Measurements from ENCODE around the gene CYYR1. TPM values are rescaled to one million over a fixed set of nuclear protein-coding genes. Genes with fewer than 3 reads are reported as not detected.
A peak's percentile ranks its signal among the peaks of the same experiment; 100 is the strongest.

Gene CYYR1
- polyA plus RNA-seq, 1 donor (not counting 4 experiments of a cell fraction or from before 2014, with no cell fraction given) = 1.5 TPM

DNA sequence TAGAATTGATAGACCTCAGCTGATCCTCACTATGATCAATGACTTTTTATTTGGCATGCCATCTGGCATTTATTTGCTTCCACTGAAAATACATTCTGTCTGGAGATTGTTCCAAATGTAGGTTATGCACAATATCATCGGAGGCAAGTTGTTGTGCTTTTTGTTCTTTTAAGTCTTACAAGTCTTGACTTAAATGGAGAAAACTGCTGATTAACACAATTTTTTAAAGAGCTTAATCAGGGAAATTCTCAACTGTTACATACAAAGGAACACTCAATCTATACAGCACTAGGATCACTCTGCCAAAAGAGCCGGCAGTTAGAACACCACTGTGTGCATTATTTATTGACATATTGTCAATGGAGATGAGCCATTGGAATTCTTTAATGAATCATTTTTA is 19.2 kb downstream of the CYYR1 start:
- dilution Hi-C loops (cut with MboI; ENCODE audit: extremely low pct_ligation_motif_present, low sequenced_read_pairs) = no loop called here
- no peak for FAIRE-seq
- TF ChIP-seq, protein P1, sequence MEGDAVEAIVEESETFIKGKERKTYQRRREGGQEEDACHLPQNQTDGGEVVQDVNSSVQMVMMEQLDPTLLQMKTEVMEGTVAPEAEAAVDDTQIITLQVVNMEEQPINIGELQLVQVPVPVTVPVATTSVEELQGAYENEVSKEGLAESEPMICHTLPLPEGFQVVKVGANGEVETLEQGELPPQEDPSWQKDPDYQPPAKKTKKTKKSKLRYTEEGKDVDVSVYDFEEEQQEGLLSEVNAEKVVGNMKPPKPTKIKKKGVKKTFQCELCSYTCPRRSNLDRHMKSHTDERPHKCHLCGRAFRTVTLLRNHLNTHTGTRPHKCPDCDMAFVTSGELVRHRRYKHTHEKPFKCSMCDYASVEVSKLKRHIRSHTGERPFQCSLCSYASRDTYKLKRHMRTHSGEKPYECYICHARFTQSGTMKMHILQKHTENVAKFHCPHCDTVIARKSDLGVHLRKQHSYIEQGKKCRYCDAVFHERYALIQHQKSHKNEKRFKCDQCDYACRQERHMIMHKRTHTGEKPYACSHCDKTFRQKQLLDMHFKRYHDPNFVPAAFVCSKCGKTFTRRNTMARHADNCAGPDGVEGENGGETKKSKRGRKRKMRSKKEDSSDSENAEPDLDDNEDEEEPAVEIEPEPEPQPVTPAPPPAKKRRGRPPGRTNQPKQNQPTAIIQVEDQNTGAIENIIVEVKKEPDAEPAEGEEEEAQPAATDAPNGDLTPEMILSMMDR (optimal IDR thresholded peaks at IDR 0.05 in 1 of 3, IDR thresholded peaks at IDR 0.05 in 1 of 3, conservative IDR thresholded peaks at IDR 0.05 in 1 of 3; ENCODE audit: extremely low read depth in 1 of 3, insufficient read depth in 2 of 3, low read length in 3 of 3) = no peak
- no peak for TF ChIP-seq EZH2 (IDR thresholded peaks at IDR 0.05; ENCODE audit: low read length)

GRCh38 chr21:26550326-26550725 is 22.8 kb downstream of the CYYR1 start:
- H2AFZ ChIP-seq (ENCODE audit: control insufficient read depth, low read length) = peak overlapping the region; percentile 55
- no peak overlapping the region for H3K4me3 ChIP-seq (ENCODE audit: control insufficient read depth in 2 of 3, extremely low read depth in 1 of 3, insufficient read depth in 2 of 3, low read depth in 1 of 3, low read length in 3 of 3)
- dilution Hi-C loops (cut with MboI; ENCODE audit: extremely low pct_ligation_motif_present, low sequenced_read_pairs) = no loop called here
- no peaks in the 10 kb centered on the region for H3K9me3 ChIP-seq (ENCODE audit: control insufficient read depth, low read depth, low read length)
- H3K4me1 ChIP-seq (ENCODE audit: control insufficient read depth, extremely low read depth, insufficient read depth, low read length) = peaks cover 4% of the 10 kb centered on the region
- no peak overlapping the region for H3K27ac ChIP-seq (ENCODE audit: control insufficient read depth, insufficient read depth, low read length)
- TF ChIP-seq, protein P1 (optimal IDR thresholded peaks at IDR 0.05 in 1 of 3, IDR thresholded peaks at IDR 0.05 in 1 of 3, conservative IDR thresholded peaks at IDR 0.05 in 1 of 3; ENCODE audit: extremely low read depth in 1 of 3, insufficient read depth in 2 of 3, low read length in 3 of 3) = no peak
- TF ChIP-seq EZH2 (IDR thresholded peaks at IDR 0.05; ENCODE audit: low read length) = no peak
- H3K36me3 ChIP-seq (ENCODE audit: control insufficient read depth in 2 of 2, extremely low read depth in 1 of 2, insufficient read depth in 2 of 2, low read length in 2 of 2) = no peaks in the 10 kb centered on the region
- no peaks in the 10 kb centered on the region for H3K9me1 ChIP-seq (ENCODE audit: control insufficient read depth, extremely low read depth, insufficient read depth, low read length)
- H3K4me2 ChIP-seq (ENCODE audit: control insufficient read depth, extremely low read depth, insufficient read depth, low read depth, low read length) = peak overlapping the region; percentile 33
- H3K27me3 ChIP-seq (ENCODE audit: control insufficient read depth, extremely low read depth, insufficient read depth, low read length) = no peaks in the 10 kb centered on the region
- no peaks in the 10 kb centered on the region for H4K20me1 ChIP-seq (ENCODE audit: control insufficient read depth, extremely low read depth, insufficient read depth, low read length)
- no peak overlapping the region for H3K9ac ChIP-seq (ENCODE audit: control insufficient read depth, extremely low read depth, insufficient read depth, low read length)
- FAIRE-seq (peak; percentile 32), DNase-seq (ENCODE audit: low read depth, low spot score) (no peak)
- H3K79me2 ChIP-seq (ENCODE audit: control insufficient read depth, insufficient read depth, low read length) = no peaks in the 10 kb centered on the region

More for the DNA sequence above, 19.2 kb downstream of the CYYR1 start:
- H2AFZ ChIP-seq (ENCODE audit: control insufficient read depth, low read length) = no peak overlapping the region
- H4K20me1 ChIP-seq (ENCODE audit: control insufficient read depth, extremely low read depth, insufficient read depth, low read length) = no peaks in the 10 kb centered on the region
- DNase-seq (ENCODE audit: low read depth, low spot score) = no peak
- no peak overlapping the region for H3K27ac ChIP-seq (ENCODE audit: control insufficient read depth, insufficient read depth, low read length)
- no peaks in the 10 kb centered on the region for H3K9me3 ChIP-seq (ENCODE audit: control insufficient read depth, low read depth, low read length)
- no peaks in the 10 kb centered on the region for H3K9me1 ChIP-seq (ENCODE audit: control insufficient read depth, extremely low read depth, insufficient read depth, low read length)
- no peaks in the 10 kb centered on the region for H3K79me2 ChIP-seq (ENCODE audit: control insufficient read depth, insufficient read depth, low read length)
- no peak overlapping the region for H3K4me2 ChIP-seq (ENCODE audit: control insufficient read depth, extremely low read depth, insufficient read depth, low read depth, low read length)
- H3K4me1 ChIP-seq (ENCODE audit: control insufficient read depth, extremely low read depth, insufficient read depth, low read length) = peaks cover 4% of the 10 kb centered on the region
- H3K27me3 ChIP-seq (ENCODE audit: control insufficient read depth, extremely low read depth, insufficient read depth, low read length) = no peaks in the 10 kb centered on the region
- H3K9ac ChIP-seq (ENCODE audit: control insufficient read depth, extremely low read depth, insufficient read depth, low read length) = no peak overlapping the region
- H3K4me3 ChIP-seq (ENCODE audit: control insufficient read depth in 2 of 3, extremely low read depth in 1 of 3, insufficient read depth in 2 of 3, low read depth in 1 of 3, low read length in 3 of 3) = no peak overlapping the region
- no peaks in the 10 kb centered on the region for H3K36me3 ChIP-seq (ENCODE audit: control insufficient read depth in 2 of 2, extremely low read depth in 1 of 2, insufficient read depth in 2 of 2, low read length in 2 of 2)

Measured in keratinocyte (primary cell).